Stimulated activated CD8-positive, alpha-beta memory T cell treated with anti-CD3 and anti-CD28 coated beads, Interleukin-15, amount 100 ng/mL, for 4 hours (primary cell): ENCODE data around the gene ATG13.
A peak's percentile ranks its signal among the peaks of the same experiment; 100 is the strongest.
"Not testable (repeated sequence)": the region's sequence is repeated elsewhere in the genome, so short reads cannot be mapped to it uniquely, and the experiment has no call there.

Experiments used
- DNase-seq, 2 donors: peaks; one replicate each; pipeline ENCODE4 v3.0.0-alpha.2; 2020; ENCODE audit warnings: low read depth in 2 of 2

Gene ATG13

DNA sequence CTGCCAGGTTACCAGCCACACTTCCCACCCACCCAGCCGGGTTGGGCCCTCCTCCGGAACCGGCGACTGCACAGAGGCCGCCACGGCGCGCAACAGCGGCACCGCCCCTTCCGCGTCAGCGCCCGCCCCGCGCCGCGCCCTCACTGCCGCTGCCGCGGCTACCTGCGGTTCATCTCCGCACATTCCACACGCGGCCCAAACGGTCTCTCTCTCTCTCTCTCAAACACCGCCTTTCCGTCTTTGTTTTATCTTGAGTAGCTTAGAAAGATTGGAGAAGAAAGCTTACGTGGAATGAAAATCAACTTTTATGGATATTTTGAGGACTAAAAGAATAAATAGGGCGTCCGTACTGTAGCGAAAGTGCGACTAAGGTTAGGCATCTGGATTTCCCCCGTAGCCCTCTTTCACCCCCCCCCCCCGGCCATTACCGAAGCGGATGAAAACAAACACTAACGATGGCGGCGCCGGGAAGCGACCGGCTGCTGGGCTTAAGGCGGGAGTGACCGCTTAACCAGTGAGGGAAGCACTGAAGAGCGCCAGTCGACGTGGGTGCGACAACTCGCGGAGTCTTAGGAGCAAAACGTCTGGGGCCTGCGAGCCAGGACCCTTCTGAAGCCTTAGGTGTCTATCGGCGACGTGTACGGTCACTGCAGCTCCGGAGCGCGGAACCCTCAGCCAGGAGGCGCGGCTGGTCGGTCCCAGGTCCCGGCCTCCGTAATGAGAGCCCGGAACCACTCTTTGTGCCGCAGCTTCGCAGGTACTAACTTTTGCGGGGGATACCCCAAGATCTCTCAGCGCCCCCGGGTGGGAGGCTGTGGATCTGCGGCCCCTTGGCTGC lies at the start of gene ATG13, which contains the start of gene HARBI1:
Gene ATG13, plus strand, starts transcription at position 420 of the 838 bp plus-strand sequence. CDS start 26,739 bp downstream, outside the sequence.
Gene HARBI1, minus strand, starts transcription at position 94 of the 838 bp plus-strand sequence. CDS start 990 bp downstream, outside the sequence.
- DNase-seq = peak; percentile 87 to 88

DNA sequence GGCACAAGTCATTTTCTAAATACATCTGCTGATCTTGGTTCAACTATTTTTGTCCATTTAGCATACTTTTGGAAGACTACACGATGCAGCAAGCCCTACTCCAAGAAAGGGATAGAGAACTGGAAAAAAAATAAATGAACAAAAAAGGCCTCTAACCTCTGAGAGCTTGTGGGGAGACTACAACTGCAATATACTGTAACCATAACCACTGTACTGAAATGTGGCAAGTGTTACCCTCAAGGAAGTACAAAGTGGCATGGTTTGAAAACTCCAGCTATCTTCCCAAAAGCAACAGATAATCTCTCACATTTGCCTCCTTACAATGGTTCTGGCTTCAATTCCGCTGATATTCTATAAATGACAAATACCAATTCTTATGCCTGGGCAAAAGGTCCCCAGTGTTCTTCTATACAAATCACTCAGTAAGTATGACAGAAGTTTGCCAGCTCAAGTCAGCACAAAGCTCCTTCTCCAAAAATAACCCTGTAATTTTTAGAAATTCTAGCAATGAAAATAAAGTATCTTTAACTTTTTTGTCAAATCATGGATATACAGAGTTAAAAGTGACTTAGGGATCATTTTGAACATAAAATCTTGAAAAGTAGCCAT lies 46.5 kb upstream of the ATG13 start:
- no peak for DNase-seq

DNA sequence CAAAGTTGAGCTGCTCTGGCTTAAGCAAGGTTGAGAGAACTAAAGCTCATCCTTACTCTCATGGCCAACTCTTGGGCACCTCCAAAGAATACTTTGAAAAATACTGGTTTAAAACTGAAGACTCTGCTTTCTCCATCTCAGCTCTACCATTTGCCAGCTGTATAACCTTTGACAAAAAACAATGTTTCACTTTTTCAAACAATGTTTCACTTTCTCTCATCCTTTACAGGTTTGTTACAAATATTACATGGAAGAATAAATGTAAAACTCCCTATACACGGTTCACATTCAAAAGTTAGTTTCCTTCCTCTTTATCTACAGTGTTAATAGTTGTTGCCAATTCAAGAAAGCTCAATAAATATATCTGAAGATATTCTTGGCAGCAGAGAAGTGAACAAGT lies 42.7 kb upstream of the ATG13 start:
- no peak for DNase-seq

DNA sequence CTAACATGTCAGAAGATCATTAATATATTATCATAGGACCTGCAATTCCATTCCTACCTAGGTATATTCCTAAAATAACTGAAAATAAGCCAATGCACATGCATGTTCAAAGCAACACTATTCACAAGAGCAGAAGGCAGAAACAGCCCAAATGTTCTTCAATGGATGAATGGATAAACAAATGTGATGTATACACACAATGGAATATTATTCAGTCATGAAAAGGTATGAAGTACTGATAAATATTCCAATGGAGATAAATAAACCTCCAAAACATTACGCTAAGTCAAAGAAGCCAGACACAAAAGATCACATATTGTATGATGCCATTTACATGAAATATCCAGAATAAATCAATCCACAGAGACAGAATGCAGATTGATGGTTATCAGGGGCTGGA lies 40.3 kb upstream of the ATG13 start:
- DNase-seq = no peak

DNA sequence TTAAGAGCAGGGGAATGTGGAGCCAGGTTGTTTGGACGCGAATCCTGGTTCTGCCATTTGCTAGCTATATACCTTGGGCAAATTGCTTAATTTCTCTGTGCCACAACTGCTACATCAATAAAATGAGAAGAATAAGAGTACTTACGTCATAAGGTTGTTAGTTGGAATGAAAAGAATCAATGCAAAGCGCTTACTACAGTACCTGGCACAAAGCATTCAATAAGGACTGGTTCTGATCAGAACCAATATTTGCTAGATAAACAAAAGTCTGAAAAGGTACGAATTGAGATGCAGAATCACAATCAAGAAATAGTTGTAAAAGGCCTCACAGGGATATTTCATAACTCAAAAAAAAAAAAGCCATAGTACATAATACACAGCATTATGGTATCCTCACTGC lies 34.8 kb upstream of the ATG13 start:
- no peak for DNase-seq

DNA sequence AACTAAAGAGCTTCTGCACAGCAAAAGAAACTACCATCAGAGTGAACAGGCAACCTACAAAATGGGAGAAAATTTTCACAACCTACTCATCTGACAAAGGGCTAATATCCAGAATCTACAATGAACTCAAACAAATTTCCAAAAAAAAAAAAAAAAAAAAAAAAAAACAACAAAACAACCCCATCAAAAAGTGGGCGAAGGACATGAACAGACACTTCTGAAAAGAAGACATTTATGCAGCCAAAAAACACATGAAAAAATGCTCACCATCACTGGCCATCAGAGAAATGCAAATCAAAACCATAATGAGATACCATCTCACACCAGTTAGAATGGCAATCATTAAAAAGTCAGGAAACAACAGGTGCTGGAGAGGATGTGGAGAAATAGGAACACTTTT lies 33.8 kb upstream of the ATG13 start:
- DNase-seq = not testable (repeated sequence)

DNA sequence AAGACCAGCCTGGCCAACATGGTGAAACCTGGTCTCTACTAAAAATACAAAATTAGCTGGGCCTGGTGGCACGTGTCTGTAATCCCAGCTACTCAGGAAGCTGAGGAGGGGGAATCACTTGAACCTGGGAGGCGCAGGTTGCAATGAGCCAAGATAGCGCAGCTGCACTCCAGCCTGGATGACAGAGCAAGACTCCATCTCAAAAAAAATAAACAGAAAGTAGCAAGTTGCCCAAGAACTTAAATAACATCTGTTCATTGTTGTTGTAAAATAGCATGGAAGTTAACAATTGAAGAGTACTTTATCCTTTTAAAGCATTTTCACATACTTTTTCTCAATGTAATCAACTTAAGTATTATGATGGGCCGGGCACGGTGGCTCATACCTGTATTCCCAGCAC lies 29.2 kb upstream of the ATG13 start:
- no peak for DNase-seq

DNA sequence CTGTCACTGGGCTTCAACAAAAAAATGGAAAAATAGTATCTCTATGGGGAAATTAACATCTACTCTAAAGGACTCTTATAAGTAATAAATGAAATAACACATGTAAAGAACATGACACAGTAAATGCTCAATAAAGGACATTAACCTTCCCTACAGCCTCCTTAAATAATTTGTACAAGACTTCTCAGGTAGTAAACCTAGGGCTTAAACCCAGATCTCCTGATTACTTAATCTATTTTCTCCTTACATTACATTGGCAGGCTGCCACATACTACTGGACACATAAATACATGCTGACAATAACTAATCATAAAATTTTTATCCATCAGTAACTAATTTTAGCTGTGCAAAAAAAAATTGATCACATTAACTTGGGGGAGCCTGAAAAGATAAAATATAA lies 28.4 kb upstream of the ATG13 start:
- no peak for DNase-seq

DNA sequence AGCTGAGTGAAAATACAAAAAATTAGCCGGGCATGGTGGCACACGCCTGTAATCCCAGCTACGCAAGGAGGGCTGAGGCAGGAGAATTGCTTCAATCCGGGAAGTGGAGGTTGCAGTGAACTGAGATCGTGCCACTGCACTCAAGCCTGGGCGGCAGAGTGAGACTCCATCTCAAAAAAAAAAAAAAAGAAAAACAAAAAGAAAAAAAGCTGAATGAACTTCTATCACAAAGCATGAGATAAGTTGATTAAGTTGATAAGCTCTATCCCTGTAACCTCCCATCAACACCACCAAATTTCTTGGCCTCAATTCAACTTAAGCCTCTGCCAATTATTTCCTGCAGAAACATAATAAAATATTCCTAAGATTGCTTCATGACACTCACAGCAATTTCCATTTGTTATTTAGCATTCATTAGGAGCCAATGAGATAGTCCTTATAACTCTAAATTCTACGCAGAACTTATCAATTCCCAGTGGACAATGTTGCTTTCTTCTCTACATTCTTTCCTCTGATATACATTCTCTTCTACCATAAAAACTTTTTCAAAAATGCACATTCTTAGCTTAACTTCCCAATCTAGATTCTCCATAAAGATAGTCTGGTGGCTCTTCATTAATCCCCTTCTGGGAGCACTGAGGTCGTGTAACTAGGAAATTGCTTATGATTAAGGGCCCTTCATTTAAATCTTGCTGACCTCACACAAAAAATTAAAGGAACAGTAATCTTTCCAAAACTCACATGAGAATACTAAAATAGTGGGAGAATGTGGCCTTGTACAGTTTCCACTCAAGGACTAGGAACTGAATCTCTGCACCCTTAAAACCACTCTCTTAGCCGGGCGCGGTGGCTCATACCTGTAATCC lies 26.4 kb upstream of the ATG13 start:
- DNase-seq = no peak

DNA sequence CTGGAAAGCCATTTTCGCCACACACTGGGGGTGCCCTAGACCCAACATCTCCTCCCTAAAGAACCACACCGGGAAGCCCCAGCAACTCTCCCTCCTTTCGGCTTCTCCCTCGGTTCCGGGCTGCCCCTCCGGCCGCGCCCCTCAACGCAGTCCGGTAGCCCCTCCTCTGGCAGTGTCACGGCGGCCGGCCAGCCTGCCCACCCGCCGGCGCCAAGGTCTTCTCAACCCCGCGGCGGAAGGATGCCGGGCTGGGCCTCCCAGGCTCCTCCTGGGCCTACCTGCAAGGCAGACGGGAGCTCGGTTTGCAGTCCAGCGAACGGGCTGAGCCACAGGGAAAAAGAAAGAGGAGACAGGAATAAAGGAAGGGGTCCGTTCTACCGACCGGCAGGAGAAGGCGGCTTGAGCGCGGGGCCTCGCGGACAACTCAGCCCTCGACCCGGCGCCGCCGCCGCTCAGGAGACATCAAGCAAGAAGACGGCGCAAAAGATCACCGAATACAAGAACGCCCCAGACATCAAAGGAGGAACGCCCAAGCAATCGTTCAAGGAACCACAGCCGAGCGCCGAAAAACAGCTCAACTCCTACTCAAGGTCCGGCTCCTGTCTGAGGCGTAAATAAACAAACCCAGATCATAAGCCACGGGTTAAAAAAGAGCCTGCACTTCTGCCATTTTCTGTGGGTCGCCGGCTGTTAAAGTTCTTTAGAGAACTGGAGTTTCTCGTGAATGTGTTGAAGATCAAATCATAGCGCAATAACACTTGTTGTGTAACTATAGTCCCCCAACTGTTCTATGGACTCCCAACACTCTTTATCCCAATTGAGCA lies 23.6 kb upstream of the ATG13 start, which contains the start of gene AMBRA1:
Gene AMBRA1, minus strand, starts transcription at position 474 of the 824 bp plus-strand sequence. CDS start 45,643 bp downstream, outside the sequence.
- DNase-seq = peak; percentile 62

DNA sequence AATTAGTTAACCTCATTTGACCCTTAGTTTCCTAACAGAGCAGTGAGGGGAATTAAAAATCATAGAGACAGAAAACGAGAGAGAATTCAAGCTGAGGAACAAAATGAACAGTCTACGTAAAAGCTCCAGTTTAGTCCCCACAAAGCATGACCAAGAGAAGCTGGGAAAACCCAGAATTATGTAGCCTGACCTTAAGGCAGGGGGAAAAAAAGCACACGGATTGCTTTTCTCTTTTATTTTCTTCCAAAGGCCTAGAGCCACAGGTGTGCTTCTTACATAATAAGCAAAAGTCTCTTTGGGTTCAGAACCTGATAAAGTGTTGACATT lies 23.0 kb upstream of the ATG13 start:
- DNase-seq = no peak

DNA sequence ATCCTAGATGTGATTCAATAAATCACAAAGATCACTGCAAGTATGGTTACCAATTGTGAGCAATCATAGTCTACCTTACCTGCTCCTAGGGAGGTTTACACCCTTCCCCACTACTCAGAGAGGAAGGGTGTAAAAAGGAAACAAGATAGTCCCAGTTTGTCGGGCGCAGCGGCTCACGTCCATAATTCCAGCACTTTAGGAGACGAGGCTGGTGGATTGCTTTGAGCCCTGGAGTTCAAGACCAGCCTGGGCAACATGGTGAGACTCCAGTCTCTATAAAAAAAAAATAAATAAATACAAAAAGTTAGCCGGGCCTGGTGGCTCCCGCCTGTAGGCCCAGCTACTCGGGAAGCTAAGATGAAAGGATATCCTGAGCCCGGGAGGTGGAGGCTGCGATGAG lies 22.6 kb upstream of the ATG13 start:
- no peak for DNase-seq

DNA sequence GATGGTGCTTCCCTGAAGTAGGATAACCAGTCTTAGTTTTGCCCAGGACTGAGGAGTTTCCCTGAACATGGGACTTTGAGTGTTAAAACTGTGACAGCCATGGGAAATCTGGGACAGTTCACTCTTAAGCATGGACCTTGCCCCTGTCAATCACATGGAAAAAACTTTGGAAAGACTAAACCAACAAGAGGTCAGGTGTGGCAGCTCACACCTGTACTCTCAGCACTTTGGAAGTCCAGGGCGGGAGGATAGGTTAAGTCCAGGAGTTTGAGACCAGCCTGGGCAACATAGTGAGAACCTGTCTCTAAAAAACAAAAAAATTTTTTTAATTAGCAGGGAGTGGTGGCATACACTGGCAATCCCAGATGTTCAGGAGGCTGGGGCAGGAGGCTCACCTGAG lies 20.2 kb upstream of the ATG13 start:
- DNase-seq = no peak

DNA sequence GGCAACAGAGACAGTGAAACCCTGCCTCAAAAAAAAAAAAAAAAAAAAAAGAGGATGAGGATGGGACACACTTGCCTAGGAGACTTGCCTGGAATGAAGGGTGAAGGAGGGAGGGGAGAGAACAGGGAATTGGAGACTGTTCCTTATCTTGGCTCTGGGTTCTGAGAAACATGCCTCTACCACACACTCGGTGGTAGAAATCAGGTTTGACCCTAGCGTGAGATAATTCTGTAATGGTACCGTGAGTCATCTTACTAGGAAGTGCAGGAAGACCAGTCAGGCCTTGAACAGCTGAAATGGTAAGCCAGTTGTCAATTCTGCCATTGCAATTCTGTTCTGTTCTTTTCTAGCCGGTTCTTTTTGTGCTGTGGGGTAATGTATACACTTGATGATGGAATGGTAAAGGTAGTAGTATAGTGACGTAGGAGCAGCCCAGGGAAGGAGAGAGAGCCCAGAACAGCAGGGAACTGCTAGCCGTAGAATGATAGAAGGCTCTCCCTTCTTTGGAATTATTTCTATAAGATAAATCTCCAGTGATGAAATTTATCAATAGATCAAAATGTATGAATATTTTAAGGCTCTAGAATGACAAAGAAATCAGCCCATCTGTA lies 19.6 kb upstream of the ATG13 start:
- DNase-seq = no peak

DNA sequence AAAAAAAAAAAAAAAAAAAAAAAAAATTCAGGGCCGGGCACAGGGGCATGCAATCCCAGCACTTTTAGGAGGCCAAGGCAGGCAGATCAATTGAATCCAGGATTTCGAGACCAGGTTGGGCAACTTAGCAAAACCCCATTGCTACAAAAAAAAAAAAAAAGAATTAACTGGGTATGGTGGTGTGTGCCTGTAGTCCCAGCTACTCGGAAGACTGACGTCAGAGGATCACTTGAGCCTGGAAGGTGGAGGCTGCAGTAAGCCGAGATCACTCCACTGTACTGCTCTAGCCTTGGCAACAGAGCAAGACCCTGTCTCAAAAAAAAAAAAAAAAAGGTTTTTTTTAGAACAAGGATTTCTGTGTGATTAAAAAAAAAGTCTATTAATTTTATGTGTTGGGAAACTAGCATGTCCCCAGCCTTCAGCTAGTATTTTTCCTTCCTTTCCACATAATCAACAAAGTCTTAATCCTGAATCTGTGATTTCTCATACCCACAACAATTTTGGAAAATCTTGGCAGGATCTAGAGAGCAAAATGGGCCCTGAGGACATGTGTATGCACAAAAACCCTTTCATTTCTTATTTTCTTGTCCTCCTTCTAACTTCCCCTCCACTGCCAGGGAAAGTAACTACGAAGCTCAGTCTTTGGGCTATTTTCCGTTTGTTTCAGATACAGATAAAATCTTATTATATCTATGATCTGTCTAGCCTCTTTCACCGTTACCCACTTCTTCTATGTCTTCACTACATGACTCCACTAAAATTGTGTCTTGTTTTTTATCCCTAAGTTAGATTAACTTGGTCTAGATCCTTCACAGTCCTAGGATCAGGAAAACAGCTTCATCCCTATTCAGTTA lies 17.8 kb upstream of the ATG13 start:
- no peak for DNase-seq

DNA sequence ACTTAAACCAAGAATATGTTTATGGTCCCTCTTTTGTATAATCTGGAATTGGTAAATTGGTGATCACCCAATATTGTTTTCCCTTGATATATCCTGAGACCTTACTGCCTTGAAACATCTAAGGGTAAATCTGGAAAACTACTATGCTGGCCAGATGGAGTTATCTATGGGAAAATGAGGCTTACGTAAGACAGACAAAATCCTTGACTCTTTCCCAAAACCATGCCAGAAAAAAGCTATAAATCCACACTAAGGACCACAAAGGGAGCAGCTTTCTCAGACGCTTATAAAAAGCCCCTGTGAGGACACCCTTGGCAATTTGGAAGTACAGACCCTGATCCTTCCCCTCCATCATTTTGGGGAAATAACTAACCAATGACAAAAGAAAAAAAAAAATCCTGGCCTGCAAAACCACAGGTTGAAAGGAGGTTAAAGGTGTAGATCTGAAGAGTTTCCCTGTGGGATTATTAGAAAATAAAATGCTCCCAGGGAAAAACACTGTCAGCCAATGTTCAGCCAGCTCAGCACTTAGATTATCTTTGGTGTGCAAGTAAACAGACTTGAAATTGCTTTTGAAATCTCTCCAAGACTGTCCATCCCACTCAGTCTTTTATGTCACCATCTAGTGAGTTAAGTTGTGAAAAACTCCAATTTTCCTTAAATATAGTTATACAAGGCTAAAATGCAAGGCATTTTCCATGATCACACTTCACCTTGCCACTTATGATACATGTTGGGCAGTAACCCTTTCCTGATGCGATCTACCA lies 17.0 kb upstream of the ATG13 start:
- no peak for DNase-seq

DNA sequence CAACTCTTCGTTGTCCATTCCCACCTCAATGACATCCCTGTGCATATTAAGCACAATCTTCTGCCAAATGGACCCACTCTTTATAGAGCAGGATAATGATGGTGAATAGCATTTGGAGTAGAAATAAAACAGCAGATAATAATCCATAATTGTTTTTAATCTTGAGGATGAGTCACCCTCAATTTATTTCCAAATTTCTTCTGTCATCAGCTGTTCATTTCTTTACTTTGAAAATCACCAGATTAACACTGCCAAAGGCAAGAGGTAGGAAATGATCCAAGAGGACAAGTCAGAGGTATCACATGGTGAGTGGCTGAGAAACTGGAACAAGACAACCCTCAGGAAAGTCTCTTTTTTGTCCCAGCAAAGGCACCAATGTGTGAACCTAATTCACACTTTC lies 16.2 kb upstream of the ATG13 start:
- no peak for DNase-seq

DNA sequence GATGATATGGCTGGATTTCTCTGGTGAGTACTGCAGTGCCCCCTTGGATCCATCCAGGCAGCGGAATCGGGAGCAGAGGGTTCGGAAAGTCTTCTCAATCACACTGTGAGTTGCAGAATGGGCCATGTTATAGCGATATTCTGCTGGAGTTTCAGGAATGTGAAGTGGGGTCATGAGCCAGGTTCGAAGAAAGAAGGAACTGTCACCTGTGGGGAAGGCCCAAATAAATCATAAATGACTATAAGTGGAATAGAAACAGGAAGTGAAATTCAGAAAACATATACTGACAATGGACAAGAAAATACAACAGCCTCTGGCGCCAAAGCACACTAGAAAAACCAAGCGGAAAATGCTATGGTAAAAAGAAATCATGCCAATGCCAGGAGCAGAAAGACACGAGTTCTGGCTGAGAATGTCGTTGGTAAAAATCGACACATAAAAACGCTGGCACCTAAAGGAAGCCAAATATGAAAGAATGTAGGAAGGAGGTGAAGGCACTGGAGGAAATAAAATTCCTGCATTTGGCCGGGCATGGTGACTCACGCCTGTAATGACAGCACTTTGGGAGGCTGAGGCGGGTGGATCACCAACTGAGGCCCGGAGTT lies 13.5 kb upstream of the ATG13 start:
- DNase-seq = no peak

DNA sequence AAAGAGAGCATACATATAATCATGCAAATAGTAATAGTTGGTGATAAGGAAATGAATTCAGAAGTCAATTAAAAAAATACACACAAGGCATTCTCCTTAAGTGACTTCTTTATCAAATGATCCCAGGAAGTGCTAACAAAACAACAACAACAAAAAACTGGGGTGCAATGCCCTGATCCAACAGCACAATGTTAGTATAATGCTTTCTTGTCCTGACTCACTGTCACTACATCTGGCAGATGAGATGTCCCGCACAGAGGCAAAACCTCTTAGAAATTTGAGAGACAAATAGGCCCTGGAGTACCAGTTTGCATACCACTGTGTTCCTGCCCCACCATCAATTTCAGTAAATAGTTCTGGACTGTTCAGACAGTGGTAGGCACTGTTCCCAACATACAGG lies 12.6 kb upstream of the ATG13 start:
- DNase-seq = no peak
